Forelimb muscle (tissue), 1 donor: ENCODE results near the gene CHFR. TPM values are rescaled to one million over a fixed set of nuclear protein-coding genes. Genes with fewer than 3 reads are reported as not detected.
"Not testable (repeated sequence)": the region's sequence is repeated elsewhere in the genome, so short reads cannot be mapped to it uniquely, and the experiment has no call there.

Source experiments
- DNase-seq: peaks from one replicate; pipeline ENCODE4 v3.0.0-alpha.2; 2013; ENCODE audit warnings: low read depth
- polyA plus RNA-seq: library from polyadenylated mRNA; unstranded; fragments of 120-200 nt; gene quantifications from one replicate; pipeline ENCODE4 v1.2.1, GENCODE V29; 2013; ENCODE audit not compliant: insufficient read length

Gene CHFR
- polyA plus RNA-seq, 1 donor = 16.8 TPM

DNA sequence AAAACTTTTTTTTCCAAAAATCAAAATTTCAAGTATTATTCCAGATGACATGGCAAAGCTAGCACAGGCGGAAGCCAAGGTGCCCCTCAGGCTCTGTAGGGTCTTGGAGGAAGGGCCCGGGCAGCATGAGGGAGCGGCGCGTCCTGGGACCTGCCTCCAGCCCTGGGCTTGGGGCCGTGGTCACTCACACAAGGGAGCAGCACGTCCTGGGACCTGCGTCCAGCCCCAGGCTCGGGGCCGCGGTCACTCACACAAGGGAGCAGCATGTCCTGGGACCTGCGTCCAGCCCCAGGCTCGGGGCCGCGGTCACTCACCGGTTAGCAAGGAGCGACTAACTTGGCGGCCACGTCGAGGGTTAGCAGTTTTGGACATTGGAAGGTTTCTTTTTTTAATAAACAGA is 46.9 kb downstream of the CHFR start:
- no peak for DNase-seq

GRCh38 chr12:132839558-132840235 is 47.7 kb downstream of the CHFR start:
- no peak for DNase-seq

- DNase-seq = no peak
These were observed 48.9 kb downstream of the CHFR start for GRCh38 chr12:132838410-132839080.

- no peak for DNase-seq
These were observed 49.6 kb downstream of the CHFR start for GRCh38 chr12:132837693-132838409.

GRCh38 chr12:132836795-132837331 is 50.5 kb downstream of the CHFR start:
- DNase-seq = no peak

DNA sequence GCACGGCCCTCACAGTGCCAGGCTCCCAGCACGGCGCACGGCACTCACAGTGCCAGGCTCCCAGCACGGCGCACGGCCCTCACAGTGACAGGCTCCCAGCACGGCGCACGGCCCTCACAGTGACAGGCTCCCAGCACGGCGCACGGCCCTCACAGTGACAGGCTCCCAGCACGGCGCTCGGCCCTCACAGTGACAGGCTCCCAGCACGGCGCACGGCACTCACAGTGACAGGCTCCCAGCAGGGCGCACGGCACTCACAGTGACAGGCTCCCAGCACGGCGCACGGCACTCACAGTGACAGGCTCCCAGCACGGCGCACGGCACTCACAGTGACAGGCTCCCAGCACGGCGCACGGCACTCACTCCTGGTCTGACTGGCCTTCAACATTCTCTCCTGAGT is 51.2 kb downstream of the CHFR start:
- not testable (repeated sequence) for DNase-seq

GRCh38 chr12:132835076-132836025 is 52.1 kb downstream of the CHFR start:
- DNase-seq = no peak

DNA sequence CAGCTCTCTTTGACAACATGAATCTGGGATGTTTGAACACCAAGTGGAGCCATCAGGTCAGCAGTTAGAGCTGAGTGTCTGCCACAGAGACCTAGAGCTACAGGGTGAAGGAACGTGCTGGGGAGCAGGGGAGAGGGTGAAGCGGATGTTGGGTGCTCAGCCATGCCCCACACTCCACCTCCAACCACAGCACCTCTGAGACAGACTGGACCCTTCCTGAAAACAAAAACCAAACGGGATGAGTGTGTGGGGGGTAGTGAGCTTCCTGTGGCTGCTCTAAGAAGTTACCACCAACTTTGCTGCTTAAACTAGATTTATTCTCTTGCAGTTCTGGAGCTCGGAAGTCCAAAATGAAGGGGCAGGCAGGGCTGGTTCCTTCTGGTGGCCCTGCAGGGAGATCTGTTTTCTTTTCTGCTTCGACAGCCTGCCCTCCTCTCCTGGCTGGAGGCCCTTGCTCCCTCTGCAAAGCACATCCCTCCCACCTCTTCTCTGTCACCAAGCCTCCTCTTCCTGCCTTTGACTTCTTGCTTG is 53.2 kb downstream of the CHFR start:
- DNase-seq = no peak

DNA sequence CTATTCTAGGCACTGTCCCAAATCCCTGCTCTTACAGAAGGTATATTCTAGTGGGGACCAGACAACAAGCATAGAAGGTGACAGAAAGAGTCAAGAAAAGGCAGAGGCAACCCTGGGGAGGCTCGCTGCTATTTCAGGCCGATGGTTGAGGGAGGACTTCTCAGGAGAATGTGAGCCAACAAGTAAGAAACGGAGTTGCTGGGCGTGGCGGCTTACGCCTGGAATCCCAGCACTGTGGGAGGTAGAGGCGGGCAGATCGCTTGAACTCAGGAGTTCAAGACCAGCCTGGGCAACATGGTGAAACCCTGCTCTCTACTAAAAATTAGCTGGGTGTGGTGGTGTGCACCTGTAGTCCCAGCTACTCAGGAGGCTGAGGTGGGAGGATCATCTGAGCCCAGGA is 54.1 kb downstream of the CHFR start:
- DNase-seq = no peak

DNA sequence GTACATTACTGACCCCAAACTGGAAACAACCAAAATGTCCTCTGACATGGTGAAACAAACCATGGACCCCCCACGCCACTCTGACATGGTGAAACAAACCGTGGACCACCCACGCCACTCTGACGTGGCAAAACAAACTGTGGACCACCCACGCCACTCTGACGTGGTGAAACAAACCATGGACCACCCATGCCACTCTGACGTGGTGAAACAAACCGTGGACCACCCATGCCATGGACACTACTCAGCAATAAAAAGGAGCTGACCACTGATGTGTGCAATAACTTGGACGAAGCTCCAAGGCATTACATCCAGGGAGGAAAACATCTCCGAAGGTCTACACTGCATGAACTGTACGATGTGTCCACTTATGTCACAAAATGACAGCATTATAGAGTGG is 55.6 kb downstream of the CHFR start:
- DNase-seq = no peak

DNA sequence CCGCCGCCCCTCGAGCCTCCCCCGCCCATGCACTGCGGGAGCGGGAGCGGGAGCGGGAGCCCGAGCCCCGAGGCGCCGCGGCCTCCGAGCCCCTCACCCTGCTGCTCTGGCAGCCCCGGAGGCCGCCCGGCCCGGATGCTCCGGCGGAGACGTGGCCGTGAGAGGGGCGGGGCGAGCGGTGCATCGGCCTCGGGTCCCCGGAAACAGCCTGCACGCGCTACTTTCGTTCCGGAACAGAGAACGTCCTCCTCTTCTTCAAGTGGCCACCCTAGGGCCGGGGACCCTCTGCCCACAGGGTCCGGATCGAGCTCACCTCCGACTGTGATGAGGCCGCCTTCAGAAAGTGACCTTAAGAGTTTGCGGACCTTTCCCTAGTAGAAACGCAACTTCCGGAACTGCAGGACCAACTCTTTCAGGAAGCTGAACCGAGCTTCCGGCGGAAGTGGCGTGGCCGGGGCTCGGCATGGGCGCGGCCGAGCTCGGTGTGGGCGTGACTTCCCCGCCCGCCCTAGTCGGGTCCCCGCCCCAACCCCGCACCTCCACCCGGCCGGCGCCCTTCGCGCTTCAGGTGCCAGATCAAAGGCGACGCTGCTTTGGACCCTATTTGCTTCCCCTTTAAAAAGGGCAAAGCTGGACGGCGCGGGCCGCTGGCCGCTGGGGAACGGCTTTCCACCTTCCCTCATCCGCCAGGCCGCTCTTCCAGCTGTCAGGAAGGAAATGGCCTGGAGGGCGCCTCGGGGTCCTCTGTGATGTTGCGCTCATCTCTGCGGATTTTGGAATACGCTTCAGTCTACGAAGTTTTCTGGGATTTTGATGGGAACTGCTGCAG is 58.5 kb downstream of the CHFR start, which contains the start of gene GOLGA3:
Gene GOLGA3 (minus strand): TSS at position 164 of the 829 bp plus-strand sequence. CDS start 6,741 bp downstream, outside the sequence.
- DNase-seq = peak; percentile 83

DNA sequence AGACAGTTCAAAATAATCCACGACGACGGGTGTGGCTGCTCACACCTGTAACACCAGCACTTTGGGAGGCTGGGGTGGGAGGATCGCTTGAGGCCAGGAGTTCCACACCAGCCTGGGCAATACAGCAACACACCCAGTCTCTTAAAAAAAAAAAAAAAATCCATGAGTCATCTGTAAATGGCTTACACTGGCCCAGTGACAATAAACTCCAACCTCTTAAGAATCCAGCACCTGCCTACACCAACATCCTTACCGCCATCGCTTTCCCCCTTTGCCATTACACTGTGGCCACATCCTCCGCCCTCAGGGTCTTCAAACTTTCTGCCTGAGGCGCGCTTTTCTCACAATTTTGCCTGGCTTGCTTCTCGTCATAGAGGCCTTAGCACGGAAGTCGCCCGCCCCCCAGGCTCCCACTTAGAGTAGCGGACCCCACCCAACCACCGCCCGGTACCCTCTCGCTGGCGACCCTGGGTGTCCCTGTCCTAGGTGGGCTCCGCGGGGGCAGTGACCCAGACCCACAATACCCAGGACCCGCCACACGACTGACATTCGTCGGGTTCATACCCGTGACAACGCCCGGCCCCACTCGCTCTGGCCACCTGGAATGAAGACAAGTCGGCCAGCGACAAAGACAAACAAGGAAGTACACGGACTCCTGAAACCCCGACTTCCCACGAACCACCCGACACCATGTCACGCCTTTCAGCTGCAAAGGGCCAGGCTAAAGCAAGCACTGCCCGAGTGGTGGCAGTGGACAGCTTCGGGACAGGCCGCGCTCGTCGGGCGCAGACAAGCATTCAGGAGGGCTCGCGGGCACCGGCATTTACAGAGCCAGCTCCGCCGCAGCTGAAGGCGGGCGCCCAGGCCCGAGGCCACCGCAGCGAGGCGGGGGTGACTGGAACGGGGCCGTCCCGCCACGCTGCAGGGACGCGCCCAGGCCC is 59.4 kb downstream of the CHFR start:
- no peak for DNase-seq

DNA sequence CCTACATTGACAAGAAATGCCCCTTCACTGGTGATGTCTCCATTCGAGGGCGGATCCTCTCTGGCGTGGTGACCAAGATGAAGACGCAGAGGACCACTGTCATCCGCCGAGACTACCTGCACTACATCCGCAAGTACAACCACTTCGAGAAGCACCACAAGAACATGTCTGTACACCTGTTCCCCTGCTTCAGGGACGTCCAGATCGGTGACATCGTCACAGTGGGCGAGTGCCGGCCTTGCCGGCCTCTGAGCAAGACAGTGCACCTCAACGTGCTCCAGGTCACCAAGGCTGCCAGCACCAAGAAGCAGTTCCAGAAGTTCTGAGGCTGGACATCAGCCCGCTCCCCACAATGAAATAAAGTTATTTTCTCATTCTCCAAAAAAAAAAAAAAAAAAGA is 61.5 kb downstream of the CHFR start:
- DNase-seq = no peak

DNA sequence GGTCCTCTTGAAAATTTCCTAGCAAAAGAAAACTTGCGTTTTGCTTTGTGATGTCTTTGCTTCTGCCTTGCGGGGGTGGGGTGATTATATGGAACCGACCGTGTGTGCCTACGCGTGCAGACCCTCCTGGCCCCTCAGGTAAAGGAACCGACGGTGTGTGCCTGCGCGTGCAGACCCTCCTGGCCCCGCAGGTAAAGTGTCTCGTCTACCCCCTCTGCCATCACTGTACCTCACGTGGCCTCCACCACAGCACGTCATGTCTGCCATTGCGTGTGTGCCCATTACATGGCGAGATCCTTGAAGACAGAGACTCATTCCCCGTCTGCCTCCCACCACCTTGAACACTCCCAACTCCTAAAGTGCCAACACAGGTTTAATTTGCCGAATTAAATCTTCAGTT is 62.3 kb downstream of the CHFR start:
- no peak for DNase-seq

GRCh38 chr12:132824053-132824452 is 63.4 kb downstream of the CHFR start:
- no peak for DNase-seq

GRCh38 chr12:132818562-132818961 is 68.8 kb downstream of the CHFR start:
- no peak for DNase-seq

DNA sequence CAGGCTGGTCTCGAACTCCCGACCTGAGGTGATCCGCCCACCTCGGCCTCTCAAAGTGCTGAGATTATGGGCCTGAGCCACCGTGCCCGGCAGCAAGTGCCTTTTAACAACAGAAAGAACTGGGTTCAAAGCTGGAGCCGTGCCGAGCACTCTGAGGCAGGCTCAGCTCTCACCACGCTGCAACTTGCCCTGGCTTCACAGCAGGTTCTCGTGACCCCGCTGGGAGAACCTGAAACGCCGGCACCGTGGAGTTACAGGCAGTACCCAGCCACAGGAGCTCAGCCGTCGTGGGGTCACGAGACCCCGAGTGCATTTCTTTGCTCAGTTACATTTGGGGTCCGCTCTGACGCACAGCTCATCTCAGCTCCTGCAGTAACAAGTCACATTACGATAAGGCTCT is 73.2 kb downstream of the CHFR start:
- no peak for DNase-seq

GRCh38 chr12:132813443-132813842 is 74.0 kb downstream of the CHFR start:
- no peak for DNase-seq
